Neural progenitor cell (in vitro differentiated cells): Measurements from ENCODE around the gene SDK1. TPM values are rescaled to one million over a fixed set of nuclear protein-coding genes. Genes with fewer than 3 reads are reported as not detected.

Source experiments
- DNase-seq: peaks from one replicate; pipeline ENCODE4 v3.0.0-alpha.2; 2016; ENCODE audit warnings: low spot score
- H2AFZ ChIP-seq: fragments of 200-600 bp; sonication (generic); replicated peaks from 2 replicates; pipeline ENCODE4 v1.6.1; 2016; ENCODE audit warnings: antibody characterized with exemption
- H3F3A ChIP-seq: fragments of 200-600 bp; sonication (generic); 2 replicates; pipeline ENCODE4 v1.6.1; 2016; ENCODE audit warnings: antibody characterized with exemption, low read depth
- H3K27ac ChIP-seq: fragments of 200-600 bp; sonication (generic); 2 replicates; pipeline ENCODE4 v1.5.1; 2016; ENCODE audit warnings: mild to moderate bottlenecking
- H3K27me3 ChIP-seq: fragments of 200-600 bp; sonication (generic); 2 replicates; pipeline ENCODE4 v1.6.1; 2016; ENCODE audit warnings: mild to moderate bottlenecking, moderate library complexity
- H3K36me3 ChIP-seq: fragments of 200-600 bp; sonication (generic); 2 replicates; pipeline ENCODE4 v1.5.1; 2016
- H3K4me1 ChIP-seq: fragments of 200-600 bp; sonication (generic); 2 replicates; pipeline ENCODE4 v1.6.1; 2016; ENCODE audit warnings: mixed run types
- H3K4me2 ChIP-seq: fragments of 200-600 bp; sonication (generic); 2 replicates; pipeline ENCODE4 v1.6.1; 2016
- H3K4me3 ChIP-seq: fragments of 200-600 bp; sonication (generic); 2 replicates; pipeline ENCODE4 v1.5.1; 2016
- H3K79me2 ChIP-seq: fragments of 200-600 bp; sonication (generic); 2 replicates; pipeline ENCODE4 v1.6.1; 2016; ENCODE audit warnings: low read depth
- H3K9ac ChIP-seq: fragments of 200-600 bp; sonication (generic); 2 replicates; pipeline ENCODE4 v1.6.1; 2016
- H3K9me3 ChIP-seq: fragments of 200-600 bp; sonication (generic); 2 replicates; pipeline ENCODE4 v1.5.1; 2016; ENCODE audit warnings: low read depth
- H4K20me1 ChIP-seq: fragments of 200-600 bp; sonication (generic); 2 replicates; pipeline ENCODE4 v1.6.1; 2016; ENCODE audit warnings: low read depth
- H3K27ac Mint-ChIP-seq: 3 replicates; pipeline ENCODE4 v1.8.0; 2021; ENCODE audit warnings: mixed read lengths
- H3K27me3 Mint-ChIP-seq: 2 replicates; pipeline ENCODE4 v1.8.0; 2022; ENCODE audit warnings: low read depth, mild to moderate bottlenecking, inconsistent platforms, moderate library complexity, mixed read lengths; ENCODE audit not compliant: insufficient read depth
- H3K36me3 Mint-ChIP-seq: 3 replicates; pipeline ENCODE4 v1.8.0; 2021; ENCODE audit warnings: mixed read lengths
- H3K4me1 Mint-ChIP-seq: 3 replicates; pipeline ENCODE4 v1.8.0; 2021; ENCODE audit warnings: mixed read lengths
- H3K4me3 Mint-ChIP-seq: 3 replicates; pipeline ENCODE4 v1.8.0; 2021; ENCODE audit warnings: mild to moderate bottlenecking, moderate library complexity, mixed read lengths
- H3K9me3 Mint-ChIP-seq: 3 replicates; pipeline ENCODE4 v1.8.0; 2020; ENCODE audit warnings: mixed read lengths
- EZH2 ChIP-seq: fragments of 200-600 bp; sonication (generic); IDR thresholded peaks from 2 replicates; pipeline ENCODE4 v1.6.1; 2017; ENCODE audit warnings: antibody characterized with exemption, mild to moderate bottlenecking, moderate library complexity
- EZH2phosphoT487 ChIP-seq: fragments of 200-600 bp; sonication (generic); IDR thresholded peaks from 2 replicates; pipeline ENCODE4 v1.6.1; 2017; ENCODE audit warnings: antibody characterized with exemption
- total RNA-seq: library from RNA; depleted of rRNA; stranded (reverse); fragments of >200 nt; gene quantifications from 2 replicates; pipeline ENCODE4 v1.2.3, GENCODE V29; 2015; ENCODE audit warnings: low replicate concordance
- TF ChIP-seq, protein P1 (sequence below): fragments of 200-600 bp; sonication (generic); IDR thresholded peaks from 2 replicates; pipeline ENCODE4 v1.5.1; 2017; ENCODE audit warnings: antibody characterized with exemption, mild to moderate bottlenecking

The SDK1 gene
- total RNA-seq, 1 donor from 2014 or later, result 4.9 TPM

DNA sequence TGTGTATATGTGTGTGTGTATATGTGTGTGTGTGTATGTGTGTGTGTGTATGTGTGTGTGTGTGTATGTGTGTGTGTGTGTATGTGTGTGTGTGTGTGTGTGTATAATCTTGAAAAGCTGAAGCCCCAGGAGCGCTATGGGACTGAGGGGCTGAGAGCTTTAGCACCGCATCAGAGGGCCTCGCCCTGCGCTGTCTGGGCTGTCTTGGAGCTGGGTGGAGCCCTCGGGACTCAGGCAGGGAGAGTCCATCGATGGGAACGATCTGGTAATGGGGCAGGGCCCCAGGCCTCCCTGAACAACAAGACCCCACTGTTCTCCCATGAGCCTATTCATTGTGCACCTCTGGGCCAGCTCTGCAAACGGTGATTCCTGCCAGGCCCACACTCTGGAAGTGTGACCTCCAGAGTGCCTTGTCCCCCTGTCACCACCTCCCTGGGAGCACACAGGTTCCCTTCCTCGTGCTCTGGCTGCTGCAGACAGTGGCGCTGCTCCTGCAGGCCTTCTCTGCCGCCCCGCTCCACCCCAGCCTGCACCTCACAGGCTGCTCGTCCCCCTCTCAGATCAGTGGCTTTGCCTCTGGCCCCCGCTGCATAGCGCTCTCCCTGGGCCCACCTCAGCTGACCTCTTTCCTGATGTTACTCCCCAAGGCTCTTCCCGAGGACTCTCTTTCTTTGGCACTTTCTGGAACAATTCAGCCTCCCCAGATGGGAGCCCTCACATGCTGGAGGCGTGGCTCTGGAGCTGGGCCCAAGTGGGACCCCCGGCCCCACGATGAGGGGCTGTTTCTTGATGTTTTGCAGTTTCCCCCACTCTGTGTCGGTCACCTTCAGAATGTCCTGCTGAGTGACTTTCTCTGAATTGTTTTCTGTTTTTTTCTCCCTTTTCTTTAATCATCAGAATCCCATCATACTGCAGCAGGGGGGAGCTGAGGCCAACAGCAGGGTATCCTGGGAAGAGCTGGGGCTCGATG, 838.9 kb downstream of the SDK1 start:
- H4K20me1 ChIP-seq, result no peaks in the 10 kb centered on the region
- Mint-ChIP-seq H3K4me1 (peaks cover 65% of the 10 kb centered on the region), H3K4me3 (peak overlapping the region; percentile 48), H3K27me3 (peaks cover 2% of the 10 kb centered on the region), H3K36me3 (peaks cover 1% of the 10 kb centered on the region), H3K9me3 (no peaks in the 10 kb centered on the region), H3K27ac (peak overlapping the region; percentile 78)
- no peaks in the 10 kb centered on the region for H3K36me3 ChIP-seq
- H3K27ac ChIP-seq, result no peak overlapping the region
- DNase-seq, result no peak
- H3F3A ChIP-seq, result no peaks in the 10 kb centered on the region
- no peaks in the 10 kb centered on the region for H3K79me2 ChIP-seq
- no peak overlapping the region for H3K4me2 ChIP-seq
- TF ChIP-seq, protein P1, sequence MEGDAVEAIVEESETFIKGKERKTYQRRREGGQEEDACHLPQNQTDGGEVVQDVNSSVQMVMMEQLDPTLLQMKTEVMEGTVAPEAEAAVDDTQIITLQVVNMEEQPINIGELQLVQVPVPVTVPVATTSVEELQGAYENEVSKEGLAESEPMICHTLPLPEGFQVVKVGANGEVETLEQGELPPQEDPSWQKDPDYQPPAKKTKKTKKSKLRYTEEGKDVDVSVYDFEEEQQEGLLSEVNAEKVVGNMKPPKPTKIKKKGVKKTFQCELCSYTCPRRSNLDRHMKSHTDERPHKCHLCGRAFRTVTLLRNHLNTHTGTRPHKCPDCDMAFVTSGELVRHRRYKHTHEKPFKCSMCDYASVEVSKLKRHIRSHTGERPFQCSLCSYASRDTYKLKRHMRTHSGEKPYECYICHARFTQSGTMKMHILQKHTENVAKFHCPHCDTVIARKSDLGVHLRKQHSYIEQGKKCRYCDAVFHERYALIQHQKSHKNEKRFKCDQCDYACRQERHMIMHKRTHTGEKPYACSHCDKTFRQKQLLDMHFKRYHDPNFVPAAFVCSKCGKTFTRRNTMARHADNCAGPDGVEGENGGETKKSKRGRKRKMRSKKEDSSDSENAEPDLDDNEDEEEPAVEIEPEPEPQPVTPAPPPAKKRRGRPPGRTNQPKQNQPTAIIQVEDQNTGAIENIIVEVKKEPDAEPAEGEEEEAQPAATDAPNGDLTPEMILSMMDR, result no peak
- TF ChIP-seq EZH2phosphoT487, result no peak
- no peak for TF ChIP-seq EZH2
- H2AFZ ChIP-seq, result no peak overlapping the region
- H3K27me3 ChIP-seq, result no peaks in the 10 kb centered on the region
- H3K4me3 ChIP-seq, result no peak overlapping the region
- H3K4me1 ChIP-seq, result peaks cover 23% of the 10 kb centered on the region
- no peaks in the 10 kb centered on the region for H3K9me3 ChIP-seq
- H3K9ac ChIP-seq, result no peak overlapping the region

DNA sequence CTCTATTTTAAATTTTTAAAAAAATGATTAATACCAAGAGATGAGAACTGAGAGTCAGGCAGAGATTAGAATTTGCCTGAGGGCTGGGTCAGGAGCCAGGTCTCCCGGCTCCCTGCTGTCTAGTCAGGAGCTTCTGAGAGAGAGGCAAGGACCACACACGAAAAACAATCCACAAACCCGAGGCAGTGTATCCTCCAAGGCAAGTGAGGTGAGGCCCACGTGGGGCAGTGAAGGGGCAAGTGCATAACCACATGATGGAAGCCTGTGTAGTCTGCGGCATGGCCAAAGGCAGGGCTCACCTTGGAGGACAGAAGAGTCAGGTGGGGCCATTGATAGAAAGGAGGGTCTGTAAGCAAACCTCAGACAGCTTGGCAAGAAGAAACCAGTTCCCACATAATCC, 839.9 kb downstream of the SDK1 start:
- H3K9me3 ChIP-seq, result no peaks in the 10 kb centered on the region
- H3K4me3 ChIP-seq, result no peak overlapping the region
- no peak overlapping the region for H2AFZ ChIP-seq
- H3K27me3 Mint-ChIP-seq, result peaks cover 2% of the 10 kb centered on the region
- H3K4me1 ChIP-seq, result peaks cover 24% of the 10 kb centered on the region
- no peak overlapping the region for H3K4me3 Mint-ChIP-seq
- no peaks in the 10 kb centered on the region for H3K79me2 ChIP-seq
- H3K27ac ChIP-seq, result no peak overlapping the region
- H3K27ac Mint-ChIP-seq, result no peak overlapping the region
- no peaks in the 10 kb centered on the region for H3F3A ChIP-seq
- DNase-seq, result no peak
- no peaks in the 10 kb centered on the region for H4K20me1 ChIP-seq
- TF ChIP-seq EZH2phosphoT487 (no peak), EZH2 (no peak)
- TF ChIP-seq, protein P1, result no peak
- H3K36me3 ChIP-seq, result no peaks in the 10 kb centered on the region
- no peaks in the 10 kb centered on the region for H3K9me3 Mint-ChIP-seq
- peaks cover 1% of the 10 kb centered on the region for H3K36me3 Mint-ChIP-seq
- no peak overlapping the region for H3K4me2 ChIP-seq
- H3K27me3 ChIP-seq, result no peaks in the 10 kb centered on the region
- H3K9ac ChIP-seq, result no peak overlapping the region
- H3K4me1 Mint-ChIP-seq, result peaks cover 60% of the 10 kb centered on the region

DNA sequence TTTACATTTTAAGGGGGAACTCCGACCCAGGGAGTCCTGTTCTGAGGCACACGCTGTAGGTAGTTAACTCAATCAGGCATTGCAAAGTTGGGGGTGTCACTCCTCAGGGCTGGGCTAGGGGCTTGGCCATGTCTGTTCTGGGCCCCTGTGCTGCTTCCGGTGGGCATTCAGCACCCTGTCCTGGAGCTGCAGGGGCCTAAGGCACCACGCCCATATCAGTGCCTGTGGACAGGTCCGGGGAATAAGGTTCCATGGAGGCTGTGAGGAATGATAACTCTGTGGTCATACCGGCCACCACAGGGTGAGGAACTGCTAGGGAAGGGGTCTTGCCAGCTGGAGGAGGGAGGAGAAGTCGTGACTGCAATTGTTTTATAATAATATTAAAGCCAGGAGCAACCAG, 842.0 kb downstream of the SDK1 start:
- no peak overlapping the region for H2AFZ ChIP-seq

More for the DNA sequence above, 842.0 kb downstream of the SDK1 start:
- Mint-ChIP-seq H3K27me3 (peaks cover 2% of the 10 kb centered on the region), H3K4me1 (peaks cover 49% of the 10 kb centered on the region), H3K4me3 (no peak overlapping the region), H3K9me3 (no peaks in the 10 kb centered on the region), H3K27ac (no peak overlapping the region), H3K36me3 (peaks cover 3% of the 10 kb centered on the region)
- Histone ChIP-seq H3K36me3 (no peaks in the 10 kb centered on the region), H4K20me1 (no peaks in the 10 kb centered on the region), H3K4me1 (peaks cover 23% of the 10 kb centered on the region), H3K9me3 (no peaks in the 10 kb centered on the region), H3K4me2 (no peak overlapping the region), H3K4me3 (no peak overlapping the region), H3K79me2 (no peaks in the 10 kb centered on the region), H3K9ac (no peak overlapping the region), H3F3A (no peaks in the 10 kb centered on the region), H3K27me3 (no peaks in the 10 kb centered on the region), H3K27ac (no peak overlapping the region)
- no peak for DNase-seq
- TF ChIP-seq EZH2, result no peak
- no peak for TF ChIP-seq EZH2phosphoT487
